T-helper 22 cell (primary cell): ENCODE results near the gene MRPL2.
"Not testable (repeated sequence)": the region's sequence is repeated elsewhere in the genome, so short reads cannot be mapped to it uniquely, and the experiment has no call there.

ENCODE experiments used
- DNase-seq: peaks from one replicate; pipeline ENCODE4 v3.0.0-alpha.2; 2020; ENCODE audit warnings: low read depth

MRPL2 gene

DNA sequence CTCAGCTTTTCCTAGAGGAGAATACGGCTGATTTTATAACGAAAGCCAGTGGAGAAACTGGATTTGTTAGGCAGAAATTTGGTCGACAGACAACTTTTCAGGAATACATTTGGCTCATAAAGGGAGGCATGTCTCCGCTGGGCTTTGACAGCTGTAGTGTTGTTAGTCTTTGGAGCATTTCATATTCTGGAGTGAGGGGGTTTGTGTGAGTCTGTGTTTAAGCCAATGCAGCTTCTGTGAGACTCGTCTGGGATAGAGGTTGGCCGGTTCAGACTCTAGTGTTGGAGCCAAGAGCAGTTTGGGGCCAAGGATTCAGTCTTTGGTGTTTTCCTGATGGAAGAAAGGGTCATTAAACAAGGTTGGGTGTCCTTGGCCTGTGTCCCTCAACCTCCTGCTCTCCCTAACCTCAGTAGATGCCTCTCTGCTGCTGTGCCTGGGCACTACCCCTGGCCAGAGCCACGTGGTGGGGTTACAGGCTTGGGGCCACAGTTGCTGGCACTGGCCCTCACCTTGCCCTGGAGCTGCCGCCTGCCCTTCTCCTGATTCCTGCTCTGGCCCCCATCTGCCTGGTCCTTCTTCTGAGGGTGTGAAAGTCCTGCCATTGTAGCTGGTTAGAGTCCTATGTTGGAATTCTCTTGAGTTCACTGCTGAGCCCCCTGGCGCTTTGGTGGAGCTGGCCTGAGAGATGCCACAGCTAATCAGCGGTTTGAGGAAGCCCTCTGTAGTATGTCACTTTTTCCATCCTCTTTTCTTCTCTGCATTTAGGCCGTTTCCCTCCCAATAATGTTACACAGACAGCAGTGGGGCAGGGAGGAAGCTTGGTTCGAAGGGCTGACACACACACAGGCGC lies 23.8 kb upstream of the MRPL2 start:
- DNase-seq: no peak

DNA sequence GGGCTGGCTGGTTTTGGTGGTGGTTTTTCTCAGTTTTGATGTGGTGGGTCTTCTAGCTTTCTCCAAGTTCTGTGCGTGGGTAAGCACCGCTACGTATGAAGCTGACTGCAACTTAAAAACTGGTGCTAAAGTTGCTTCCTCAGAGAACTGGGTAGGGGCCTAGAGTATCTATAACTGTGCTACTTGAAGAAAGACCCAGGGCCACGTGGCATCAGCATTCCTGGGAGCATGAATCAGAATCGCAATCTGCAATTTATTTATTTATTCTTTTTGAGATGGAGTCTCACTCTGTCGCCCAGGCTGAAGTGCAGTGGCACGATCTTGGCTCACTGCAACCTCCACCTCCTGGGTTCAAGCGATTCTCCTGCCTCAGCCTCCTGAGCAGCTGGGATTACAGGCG lies 22.7 kb upstream of the MRPL2 start:
- DNase-seq: not testable (repeated sequence)

DNA sequence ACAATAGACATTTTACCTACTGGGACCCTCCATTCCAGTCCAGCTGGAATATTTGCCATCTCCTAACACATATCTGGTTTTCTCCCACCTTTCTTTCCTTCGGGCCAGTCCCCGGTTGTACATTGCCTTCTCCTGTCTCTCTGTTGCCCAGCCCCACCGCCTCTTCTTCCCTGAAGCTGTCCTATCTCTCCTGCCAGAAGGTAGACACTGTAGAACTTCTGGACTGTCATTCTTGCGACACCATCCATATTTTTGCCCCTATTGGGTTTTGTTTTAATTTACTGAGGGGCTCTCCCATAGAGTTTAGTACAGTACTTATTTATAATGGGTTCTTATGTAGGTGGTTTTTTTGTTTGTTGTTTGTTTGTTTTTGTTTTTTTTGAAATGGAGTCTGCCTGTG lies 21.8 kb upstream of the MRPL2 start:
- DNase-seq: no peak

DNA sequence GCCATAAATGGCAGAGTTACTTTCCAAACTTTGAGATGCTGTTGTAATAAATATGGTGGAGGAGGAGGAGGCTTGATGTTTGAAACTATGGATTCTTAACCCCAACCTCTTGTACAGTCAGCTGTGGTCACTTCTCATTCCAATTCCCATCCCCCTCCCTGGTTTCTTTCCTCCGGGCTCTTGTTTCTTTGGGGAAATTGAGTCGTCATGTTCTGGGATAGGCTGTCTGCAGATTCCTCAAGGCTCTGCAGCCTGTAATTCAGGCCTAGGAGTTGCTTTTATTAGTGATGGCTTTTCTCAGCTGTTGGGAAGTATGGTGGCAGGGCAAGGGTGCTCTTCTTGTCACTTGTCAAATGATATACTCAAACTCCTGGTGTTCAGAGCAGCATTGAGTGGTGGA lies 19.5 kb upstream of the MRPL2 start:
- DNase-seq: no peak

DNA sequence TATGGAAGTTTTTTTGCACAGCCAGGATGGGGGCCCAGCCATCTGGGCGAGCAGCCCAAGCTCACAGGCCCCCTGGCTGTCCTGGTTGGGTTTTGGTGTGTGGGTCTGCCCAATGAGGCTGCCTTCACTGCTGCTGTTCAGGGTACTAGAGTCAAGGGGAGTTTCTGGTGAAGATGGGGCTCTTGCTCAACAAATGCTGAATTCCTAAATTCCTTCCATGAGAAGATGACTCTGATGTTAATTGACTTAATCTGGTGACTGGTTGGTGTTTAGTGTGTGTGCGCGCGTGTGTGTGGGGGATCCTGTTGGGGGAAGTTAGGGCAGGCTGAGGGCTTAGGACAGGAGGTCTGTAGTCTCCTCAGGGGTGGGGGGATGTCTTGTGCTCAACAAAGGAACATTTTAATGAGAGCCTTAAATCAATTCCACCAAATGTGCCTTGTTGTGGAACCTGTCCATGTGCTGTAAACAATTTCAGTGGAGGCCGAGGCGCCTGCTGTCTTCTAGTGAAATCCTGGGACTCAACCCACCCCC lies 18.8 kb upstream of the MRPL2 start:
- DNase-seq: no peak

DNA sequence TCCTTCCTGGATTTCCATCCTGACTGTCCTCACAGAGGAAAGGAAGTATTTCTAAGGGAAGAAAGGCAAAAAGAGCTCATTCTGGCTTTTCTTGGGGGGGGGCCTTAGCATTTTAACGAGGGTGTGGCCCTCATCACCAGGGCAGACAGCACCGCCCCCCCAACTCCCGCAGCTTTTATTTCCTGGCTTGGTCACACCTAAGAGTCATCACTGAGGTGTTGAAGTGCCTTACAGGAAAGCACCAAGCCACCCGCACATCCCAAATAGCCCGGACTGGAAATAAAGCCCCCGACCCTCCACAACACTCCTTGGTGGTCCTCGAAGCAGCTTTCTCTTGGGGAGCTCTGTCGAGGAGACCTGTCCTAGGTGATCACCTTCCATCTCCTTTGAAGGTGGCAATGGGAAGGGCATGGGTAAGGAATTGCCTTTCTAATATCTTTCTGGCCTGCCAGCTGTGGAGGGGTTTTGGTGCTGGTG lies 18.1 kb upstream of the MRPL2 start:
- no peak for DNase-seq

DNA sequence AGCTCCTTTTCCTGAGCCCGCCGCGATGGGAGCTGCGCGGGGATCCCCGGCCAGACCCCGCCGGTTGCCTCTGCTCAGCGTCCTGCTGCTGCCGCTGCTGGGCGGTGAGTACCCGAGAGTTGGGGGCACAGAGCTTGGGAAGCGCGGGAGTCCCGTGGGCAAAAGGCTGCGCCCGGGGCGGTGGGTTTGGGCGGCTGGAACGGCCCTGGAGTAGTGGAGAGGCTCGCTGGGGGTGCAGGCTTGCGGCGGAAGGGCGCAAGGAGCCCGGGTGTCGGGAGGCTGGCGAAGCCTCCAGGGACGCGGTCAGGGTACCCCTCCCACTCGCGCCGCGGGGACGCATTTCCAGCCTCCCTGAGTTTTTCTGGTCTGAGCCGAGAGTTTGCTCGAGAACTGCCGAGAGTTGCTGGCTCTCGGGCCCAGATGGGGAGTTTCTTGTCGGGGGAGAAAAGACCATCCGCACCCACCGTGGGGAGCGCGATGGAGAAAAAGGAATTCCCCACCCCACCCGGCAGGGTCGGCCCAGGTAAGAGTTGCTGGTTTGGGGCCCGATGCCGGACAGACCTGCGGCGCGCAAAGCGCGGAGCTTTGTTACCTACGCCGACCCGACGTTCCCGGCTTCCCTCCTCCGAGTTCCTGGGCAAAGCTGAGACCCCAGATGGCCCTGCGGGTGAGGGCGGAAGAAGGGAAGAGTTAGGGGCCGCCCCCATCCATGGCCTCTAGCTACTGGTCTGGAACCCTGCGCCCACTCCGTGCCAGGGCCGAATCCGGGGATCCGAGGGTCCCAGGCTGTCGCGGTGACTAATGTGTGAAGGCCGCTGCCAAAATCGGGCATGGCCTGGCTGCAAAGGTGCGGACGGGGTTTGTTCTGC lies 17.5 kb upstream of the MRPL2 start:
- no peak for DNase-seq

DNA sequence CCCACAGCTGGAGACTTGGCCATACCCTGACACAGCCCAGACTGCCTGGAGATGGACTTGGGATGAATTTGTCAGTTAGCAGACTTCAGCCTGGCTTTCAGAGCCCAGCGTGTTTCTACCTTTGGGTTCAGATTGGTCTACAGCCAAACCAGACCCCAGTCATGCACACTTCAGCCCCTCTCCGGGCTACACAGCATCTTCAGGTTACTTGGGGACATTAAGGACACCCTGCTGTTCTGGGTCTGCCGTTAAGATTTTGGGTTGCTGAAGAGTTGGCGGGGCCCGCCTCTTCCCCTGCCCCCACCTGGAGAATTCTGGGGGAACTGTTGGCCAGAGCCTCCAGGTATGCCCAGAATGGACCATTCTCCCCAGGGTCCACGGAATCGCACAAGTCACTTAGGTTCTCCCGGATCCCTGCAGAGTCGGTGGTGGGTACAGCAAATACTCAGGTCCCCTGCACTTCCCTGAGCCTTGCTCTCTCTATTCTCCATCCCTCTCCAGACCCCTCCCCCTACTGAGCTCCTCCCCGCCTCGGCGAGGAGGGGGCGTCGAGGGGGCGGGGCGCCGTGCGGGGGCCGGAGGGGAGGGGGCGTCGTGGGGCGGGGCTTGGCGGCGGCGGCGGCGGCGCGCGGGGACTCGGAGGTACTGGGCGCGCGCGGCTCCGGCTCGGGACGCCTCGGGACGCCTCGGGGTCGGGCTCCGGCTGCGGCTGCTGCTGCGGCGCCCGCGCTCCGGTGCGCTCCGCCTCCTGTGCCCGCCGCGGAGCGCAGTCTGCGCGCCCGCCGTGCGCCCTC lies 16.6 kb upstream of the MRPL2 start, which contains the start of gene PTK7:
Gene PTK7 (plus strand): TSS at position 645 of the 794 bp plus-strand sequence. CDS start 175 bp downstream, outside the sequence.
- no peak for DNase-seq

DNA sequence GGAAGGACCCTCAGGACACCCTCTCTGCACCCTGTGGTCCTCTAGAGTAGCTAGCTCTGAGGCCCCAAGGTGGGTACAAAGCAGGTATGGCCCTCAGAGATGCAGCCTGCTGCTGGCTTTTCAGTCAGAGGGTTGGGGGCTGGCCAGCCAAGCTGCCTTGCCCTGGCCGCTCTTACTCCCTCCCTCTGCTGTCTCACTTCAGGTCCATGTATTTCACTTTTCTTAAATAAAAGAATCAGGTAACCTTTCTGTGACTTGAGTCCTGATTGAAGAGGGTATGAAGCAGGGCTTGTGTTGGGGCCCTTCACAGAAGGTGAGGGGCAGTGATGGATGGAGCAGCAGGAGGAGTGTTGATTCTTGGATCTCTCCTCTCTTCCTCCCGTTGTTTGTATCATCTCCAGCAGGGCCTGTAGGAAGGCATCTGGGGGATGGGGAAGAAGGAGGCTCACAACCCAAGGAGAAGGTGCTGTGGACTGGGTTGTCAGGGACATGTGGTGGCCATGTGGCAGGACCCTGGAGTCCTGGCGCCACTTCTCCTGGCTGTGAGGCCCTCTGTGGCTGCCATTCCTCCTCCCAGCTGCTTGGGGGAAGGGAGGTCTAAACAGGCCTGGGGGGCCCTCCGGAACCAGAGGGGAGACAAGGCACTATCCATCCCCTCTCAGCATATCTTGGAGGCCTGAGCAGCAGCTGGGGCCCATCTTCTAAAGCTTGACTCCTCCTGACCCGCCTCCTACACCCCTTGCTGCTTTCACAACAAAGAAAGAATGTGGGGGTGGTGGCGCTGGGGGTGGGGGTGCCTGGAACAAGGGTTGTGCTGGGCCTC lies 15.8 kb upstream of the MRPL2 start:
- DNase-seq: no peak

DNA sequence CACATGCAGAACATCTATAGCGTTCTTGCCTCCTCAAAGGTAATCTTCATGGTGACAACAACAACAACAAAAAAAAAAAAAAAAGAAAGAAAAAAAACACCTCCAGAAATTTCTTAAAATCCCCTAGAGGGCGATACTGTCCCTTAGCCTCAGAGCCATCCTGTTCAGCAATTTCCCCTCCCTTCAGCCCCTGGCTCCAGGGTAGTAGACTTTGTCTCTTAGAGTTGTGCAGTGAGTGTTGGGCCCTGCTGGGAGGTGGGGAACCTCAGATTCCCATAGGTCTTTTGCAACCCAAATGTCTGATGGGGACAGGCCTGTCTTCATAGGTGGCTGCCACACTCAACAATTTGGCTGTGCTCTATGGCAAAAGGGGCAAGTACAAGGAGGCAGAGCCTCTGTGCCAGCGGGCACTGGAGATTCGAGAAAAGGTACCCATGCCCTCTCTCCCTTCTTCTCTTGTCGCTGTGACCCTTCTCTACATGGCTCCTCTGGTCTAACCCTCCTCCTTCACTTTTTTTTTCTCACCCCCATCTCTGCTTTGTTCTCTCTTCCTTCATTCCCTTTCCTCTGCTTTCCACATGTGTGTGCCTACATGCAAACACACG lies 10.9 kb upstream of the MRPL2 start:
- no peak for DNase-seq

DNA sequence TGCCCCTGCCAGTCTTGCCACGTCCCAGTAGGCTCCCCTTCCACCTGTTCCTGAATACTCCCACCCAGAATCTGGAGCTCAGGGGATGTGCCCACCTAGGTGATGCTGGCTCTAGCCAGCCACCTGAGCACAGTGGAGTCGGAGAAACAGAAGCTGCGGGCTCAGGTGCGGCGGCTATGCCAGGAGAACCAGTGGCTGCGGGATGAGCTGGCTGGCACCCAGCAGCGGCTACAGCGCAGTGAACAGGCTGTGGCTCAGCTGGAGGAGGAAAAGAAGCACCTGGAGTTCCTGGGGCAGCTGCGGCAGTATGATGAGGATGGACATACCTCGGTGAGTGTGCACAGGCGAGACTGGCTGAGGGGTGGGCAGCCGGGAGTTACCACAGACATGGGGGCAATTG lies 3.6 kb upstream of the MRPL2 start:
- DNase-seq: no peak

DNA sequence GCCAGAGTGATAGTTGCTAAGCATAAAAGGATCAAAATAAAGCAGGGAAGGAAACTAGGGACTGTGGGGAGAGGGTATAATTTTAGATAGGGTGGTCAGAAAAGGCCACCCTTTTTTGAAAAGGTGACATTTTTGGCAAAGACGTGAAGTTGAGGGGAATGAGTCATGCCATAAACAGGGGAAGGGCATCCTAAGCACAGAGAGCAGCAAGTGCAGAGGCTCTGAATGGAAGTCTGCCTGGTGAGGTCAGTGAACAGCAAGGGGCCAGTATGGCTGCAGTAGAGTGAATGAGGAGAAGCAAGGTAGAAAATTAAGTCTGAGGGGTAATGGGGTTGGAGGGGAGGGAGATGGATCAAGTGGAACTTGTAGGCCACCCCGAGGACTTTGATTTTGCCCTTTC lies 2.6 kb upstream of the MRPL2 start:
- no peak for DNase-seq

DNA sequence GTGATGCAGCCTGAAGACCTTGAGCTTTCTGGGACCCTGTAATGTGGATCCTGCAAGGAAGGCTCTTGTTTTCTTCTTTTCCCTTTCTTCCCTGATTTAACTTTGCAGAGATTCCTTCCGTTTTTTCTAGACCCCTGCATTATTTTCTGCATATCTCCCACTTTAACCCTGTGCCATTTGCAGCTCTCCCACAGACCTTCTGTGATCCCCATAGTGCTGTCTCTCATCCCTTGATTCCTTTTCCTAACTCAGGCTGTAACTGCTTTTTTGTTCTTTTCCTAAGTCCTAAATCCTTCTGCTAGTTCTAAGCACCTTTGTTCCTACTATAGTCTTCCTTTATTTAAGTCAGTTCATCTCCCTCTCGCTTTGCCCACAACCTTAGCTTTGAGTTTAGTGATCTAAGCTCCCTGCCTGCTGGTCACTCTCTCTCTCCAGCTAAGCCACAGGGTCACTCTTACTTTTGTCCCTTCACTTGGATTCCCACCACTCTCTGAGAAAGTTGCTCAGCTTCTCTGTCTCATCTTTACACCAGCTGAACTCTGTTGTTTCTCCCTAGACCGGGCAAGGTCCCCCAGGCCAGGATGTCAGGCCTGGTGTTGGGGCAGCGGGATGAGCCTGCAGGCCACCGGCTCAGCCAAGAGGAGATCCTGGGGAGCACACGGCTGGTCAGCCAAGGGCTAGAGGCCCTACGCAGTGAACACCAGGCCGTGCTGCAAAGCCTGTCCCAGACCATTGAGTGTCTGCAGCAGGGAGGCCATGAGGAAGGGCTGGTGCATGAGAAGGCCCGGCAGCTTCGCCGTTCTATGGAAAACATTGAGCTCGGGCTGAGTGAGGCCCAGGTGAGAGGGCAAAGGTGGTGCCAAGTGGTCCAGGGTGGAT lies 1.8 kb upstream of the MRPL2 start:
- no peak for DNase-seq

DNA sequence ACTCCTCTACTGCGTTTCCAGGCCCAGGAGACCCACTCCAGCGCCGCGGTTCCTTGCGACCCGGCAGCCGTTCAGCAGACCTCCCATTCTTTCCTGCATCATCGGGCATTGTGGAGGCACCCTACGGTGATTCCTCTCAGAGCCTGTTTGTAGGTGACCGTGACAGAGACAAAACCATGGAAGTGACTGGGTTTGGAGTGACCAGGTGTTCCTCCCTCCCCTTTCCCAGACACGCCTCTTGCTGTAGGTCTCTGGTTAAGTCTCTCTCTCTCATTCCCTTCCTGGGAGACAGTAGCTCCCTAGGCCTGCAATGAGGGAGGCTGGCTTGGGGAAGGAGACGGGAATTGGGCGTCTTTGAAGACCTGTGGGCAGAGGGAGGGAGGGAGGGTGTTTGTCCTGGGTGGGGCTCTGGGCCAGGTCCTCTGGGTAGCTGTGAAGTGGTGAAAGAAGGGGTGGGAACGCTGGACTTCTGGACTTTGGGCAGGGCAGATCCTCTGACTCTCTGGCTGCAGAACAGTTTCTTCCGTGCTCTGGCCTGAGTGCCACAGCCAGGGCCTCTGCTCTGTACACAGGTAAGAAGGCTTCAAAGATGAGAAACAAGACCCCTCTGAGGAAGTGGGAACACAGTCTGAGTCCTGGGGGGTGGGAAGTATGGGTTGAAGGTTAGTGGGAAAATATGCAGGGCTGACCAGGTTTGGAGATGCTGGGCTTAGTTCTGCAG lies 960 bp upstream of the MRPL2 start:
- DNase-seq: no peak

DNA sequence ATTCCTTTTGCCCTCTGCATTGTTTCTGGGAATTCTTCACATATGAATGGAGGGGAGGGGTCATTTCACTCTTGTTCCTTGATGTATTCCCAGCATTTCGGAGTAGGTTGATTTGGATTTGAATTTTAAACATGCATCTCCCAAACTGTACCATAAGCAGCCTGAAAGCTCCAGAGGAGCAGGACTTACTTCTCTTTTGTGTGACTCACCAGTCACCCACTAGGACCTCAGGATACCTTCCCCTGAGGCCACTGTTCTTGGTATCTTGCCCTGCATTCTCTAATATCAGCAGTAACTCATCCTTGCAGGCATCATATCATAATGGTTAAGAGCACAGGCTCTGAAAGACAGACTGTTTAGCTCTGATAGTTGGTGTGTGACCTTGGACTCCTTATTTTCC lies 703 bp downstream of the MRPL2 start:
- DNase-seq: no peak

DNA sequence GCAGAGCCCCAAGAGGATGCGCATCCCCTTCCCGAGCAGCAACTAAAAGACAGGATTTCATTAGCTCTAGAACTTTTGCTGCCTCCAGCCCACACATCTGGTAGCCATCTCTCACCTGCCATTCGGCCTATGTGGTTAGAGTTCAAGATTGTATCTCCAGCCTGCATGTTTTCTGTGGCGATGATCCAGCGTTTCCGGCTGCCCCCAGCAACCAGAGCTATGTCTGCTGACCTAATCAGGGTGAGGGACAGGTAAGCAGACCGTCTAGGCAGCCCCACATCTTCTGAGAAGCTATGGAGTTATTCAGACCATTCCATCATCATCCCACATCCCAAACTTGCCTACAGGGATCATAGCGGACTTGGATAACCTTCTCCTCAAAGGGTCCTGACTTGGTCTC lies 3.3 kb downstream of the MRPL2 start:
- no peak for DNase-seq

DNA sequence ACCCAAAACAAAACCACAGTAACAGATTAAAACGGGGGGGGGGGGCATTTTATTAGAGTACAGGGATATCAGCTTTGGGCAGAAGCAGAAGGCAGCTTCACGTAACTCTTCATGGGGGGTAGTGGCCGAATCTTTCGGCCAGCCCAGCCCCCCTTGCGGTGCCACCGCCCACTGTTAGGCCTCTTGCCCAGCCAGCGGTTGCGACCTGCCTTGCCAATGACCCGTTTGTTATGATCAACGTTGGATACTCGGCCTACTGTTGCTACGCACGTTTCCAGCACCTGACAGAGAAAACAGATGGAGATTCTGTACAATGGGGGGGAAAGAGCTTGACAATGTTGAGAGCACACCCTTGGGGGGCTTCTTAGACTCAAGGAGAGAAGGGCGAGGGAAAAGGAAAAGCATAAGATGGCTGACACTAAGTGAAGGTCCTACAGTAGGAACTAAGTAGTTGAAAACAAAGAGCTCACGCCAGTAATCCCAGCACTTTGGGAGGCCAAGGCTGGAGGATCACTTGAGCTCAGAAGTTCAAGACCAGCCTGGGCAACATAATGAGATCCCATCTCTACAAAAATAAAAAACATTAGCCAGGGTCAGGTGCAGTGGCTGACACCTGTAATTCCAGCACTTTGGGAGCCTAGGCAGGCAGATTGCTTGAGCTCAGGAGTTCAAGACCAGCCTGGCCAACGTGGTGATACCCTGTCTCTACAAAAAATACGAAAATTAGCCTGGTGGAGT lies 4.9 kb downstream of the MRPL2 start:
- no peak for DNase-seq

DNA sequence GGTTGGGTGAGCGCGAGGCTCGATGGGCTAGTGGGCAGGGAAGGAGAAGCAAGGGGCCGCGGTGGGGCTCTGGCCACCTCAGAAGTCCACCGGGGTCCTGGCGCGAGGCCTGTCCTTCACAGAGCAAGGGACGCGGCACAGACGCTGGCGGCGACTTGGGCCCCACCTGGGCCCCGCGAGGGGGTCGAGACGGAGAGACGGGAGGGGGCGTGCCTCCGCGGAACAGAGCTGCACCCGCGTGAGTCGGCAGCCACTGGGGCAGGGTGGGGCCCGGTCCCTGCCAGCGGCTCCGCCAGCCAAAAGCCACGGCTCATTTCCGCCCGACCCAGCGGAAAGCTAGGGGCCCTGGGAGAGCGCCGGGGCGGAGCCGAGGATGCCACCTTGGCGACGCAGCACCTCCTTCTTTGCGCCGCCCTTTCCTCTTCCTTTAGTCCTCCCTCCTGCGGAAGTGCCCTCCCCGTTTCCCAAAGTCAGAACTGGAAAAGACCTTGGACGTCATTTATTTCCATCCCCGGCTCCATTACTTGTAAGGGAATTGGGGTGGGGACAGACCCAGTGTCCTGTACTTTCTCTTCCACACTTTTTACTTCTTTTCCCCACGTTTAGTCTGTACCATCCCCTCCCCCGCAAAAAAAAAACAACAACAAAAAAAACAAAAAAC lies 5.6 kb downstream of the MRPL2 start, which contains the start of gene CUL7:
Gene CUL7 (minus strand): TSS at position 307 of the 661 bp plus-strand sequence. CDS start 1,063 bp downstream, outside the sequence.
- DNase-seq: peak; percentile 86
